Ishikawa (cell line): ENCODE data around the gene MND1.

Experiments used
- EP300 ChIP-seq: IDR thresholded peaks from 2 replicates; pipeline ENCODE4 v1.6.1; 2012; ENCODE audit warnings: borderline replicate concordance
- NFIC ChIP-seq: IDR thresholded peaks from 2 replicates; pipeline ENCODE4 v1.6.1; 2012
- RAD21 ChIP-seq: IDR thresholded peaks from 2 replicates; pipeline ENCODE4 v1.6.1; 2012; ENCODE audit warnings: low read depth
- ZBTB7A ChIP-seq: IDR thresholded peaks from 2 replicates; pipeline ENCODE4 v1.6.1; 2012; ENCODE audit warnings: low read depth
- TF ChIP-seq, protein P1 (sequence below): IDR thresholded peaks from 2 replicates; pipeline ENCODE4 v1.6.1; 2012
- TF ChIP-seq, protein P2 (sequence below): IDR thresholded peaks from 2 replicates; pipeline ENCODE4 v1.6.1; 2012

DNA sequence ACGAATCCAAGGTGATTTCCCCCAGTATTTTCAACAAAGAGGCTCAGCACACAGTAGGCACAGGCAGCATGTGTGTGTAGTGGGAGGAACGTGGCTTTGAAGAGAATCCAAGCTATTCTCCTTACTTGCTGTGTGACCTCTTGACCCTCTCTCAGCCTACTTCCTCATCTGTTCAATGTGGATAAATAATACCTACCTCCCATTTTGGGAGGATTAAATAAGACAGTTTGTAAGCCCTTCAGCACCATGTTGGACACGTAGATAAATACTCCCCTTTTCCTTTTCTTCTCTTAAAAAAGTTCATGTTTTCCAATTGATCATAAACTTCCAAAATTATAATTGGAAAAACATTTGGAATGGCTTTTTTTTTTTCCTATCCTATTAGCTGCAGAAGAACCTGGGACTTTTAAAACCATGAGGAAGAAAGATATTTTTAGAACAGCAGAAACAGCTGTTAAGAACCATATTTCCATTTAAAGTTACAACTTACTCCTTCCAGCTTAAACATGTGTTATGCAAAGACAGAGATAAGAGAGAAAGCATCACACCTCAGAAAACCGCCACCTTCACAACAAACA, 65.5 kb downstream of the MND1 start:
- TF ChIP-seq, protein P1, sequence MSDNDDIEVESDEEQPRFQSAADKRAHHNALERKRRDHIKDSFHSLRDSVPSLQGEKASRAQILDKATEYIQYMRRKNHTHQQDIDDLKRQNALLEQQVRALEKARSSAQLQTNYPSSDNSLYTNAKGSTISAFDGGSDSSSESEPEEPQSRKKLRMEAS, result no peak
- TF ChIP-seq ZBTB7A, result no peak
- no peak for TF ChIP-seq RAD21
- TF ChIP-seq NFIC, result no peak
- TF ChIP-seq EP300, result no peak
- TF ChIP-seq, protein P2, sequence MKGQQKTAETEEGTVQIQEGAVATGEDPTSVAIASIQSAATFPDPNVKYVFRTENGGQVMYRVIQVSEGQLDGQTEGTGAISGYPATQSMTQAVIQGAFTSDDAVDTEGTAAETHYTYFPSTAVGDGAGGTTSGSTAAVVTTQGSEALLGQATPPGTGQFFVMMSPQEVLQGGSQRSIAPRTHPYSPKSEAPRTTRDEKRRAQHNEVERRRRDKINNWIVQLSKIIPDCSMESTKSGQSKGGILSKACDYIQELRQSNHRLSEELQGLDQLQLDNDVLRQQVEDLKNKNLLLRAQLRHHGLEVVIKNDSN, result no peak
